Measurements from ENCODE around the gene CDH23. TPM values are rescaled to one million over a fixed set of nuclear protein-coding genes. Genes with fewer than 3 reads are reported as not detected.

The CDH23 gene
- total and polyA plus RNA-seq, 2 of the 8 experiments (the other 6 are each of a cell fraction or from before 2014, with no cell fraction given): 1.9 to 4.9 TPM

DNA sequence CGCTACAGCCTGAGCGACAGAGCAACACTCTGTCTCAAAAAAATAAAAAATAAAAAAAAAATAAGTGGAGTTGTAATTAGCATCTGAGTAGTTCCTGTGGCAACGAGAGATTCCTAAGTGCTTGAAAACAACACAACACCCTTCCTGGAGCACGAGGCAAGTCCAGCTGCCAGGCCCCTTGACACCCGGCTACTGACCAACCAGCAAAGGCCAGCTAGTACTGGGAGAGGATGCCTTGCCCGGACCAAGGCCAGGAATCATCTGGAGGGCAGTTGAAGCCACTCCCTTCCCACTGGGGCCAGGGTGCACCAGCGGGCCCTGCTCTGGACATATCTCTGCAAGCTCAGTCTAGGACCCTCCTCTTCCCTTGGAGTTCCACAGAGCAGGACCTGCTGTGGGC lies 322.3 kb downstream of the CDH23 start:
- no peak overlapping the region for H2AFZ ChIP-seq (ENCODE audit: low read length)
- no peak overlapping the region for H3K23ac ChIP-seq (ENCODE audit: insufficient read length)
- no peak overlapping the region for H3K4me3 ChIP-seq (ENCODE audit: extremely low read depth in 1 of 4, insufficient read depth in 2 of 4, low read depth in 3 of 4, low read length in 4 of 4)
- H4K8ac ChIP-seq (ENCODE audit: extremely low read depth, insufficient read depth, low read length): no peak overlapping the region
- H2BK12ac ChIP-seq (ENCODE audit: low read depth, low read length): 0 out of 2 replicates have a peak overlapping the region, but pooled peaks have one; percentile 50
- no peak overlapping the region for H2BK120ac ChIP-seq (replicated peaks; ENCODE audit: low read depth, low read length)
- H3K27me3 ChIP-seq (replicated peaks in 1 of 4; ENCODE audit: control insufficient read depth in 3 of 4, extremely low read depth in 1 of 4, insufficient read depth in 3 of 4, low read length in 3 of 4): peaks cover 0 to 6% (median 0%) of the 10 kb centered on the region in 4 experiments; a peak in 2 of 7 replicates
- H3K4me1 ChIP-seq (replicated peaks in 1 of 4; ENCODE audit: control insufficient read depth in 3 of 4, insufficient read depth in 4 of 4, low read length in 3 of 4): peaks cover 0 to 14% (median 5%) of the 10 kb centered on the region in 4 experiments; a peak in 6 of 7 replicates
- no peak overlapping the region for H3K56ac ChIP-seq (replicated peaks; ENCODE audit: insufficient read length, low read depth, low read length)
- H2BK5ac ChIP-seq (ENCODE audit: low read depth, low read length): 0 out of 2 replicates have a peak overlapping the region, but pooled peaks have one; percentile 44
- no peak overlapping the region for H3K27ac ChIP-seq (ENCODE audit: low read depth, low read length)
- H3K36me3 ChIP-seq (ENCODE audit: control insufficient read depth in 2 of 4, insufficient read depth in 4 of 4, low read length in 3 of 4): no peaks in the 10 kb centered on the region
- no peaks in the 10 kb centered on the region for H3K79me1 ChIP-seq (ENCODE audit: low read depth, low read length)
- 88% methylated on average over 6 of the region's 7 CpGs; no CpG with 5 or more reads in 1 of the 2 experiments for WGBS, 2 experiments (ENCODE audit: extremely low coverage in 1 of 2, insufficient coverage in 1 of 2, insufficient read length in 1 of 2, insufficient replicate concordance in 2 of 2, low coverage in 1 of 2, low lambda C conversion rate in 2 of 2, missing lambda C conversion rate in 1 of 2)
- no peak overlapping the region for H3K4ac ChIP-seq (replicated peaks; ENCODE audit: insufficient read length, low read depth, low read length)
- H3K14ac ChIP-seq (ENCODE audit: insufficient read length): no peak overlapping the region
- H3K23me2 ChIP-seq (ENCODE audit: low read depth, low read length): peaks cover 2% of the 10 kb centered on the region; the same call in 1 of the 2 replicates
- no peak overlapping the region for H3K9ac ChIP-seq (replicated peaks in 1 of 4; ENCODE audit: extremely low read depth in 1 of 4, low read depth in 3 of 4, low read length in 3 of 4)
- H3K9me3 ChIP-seq (ENCODE audit: insufficient read depth in 2 of 2, low read depth in 1 of 2, low read length in 1 of 2): no peaks in the 10 kb centered on the region
- POLR2A ChIA-PET (ENCODE audit: partially characterized antibody): interaction anchor here (0.7 to 1.6 kb wide), 4 partner anchors 12 to 94 kb away, joined by 3 to 6 read pairs (median 4); no protein-coding TSS in a partner anchor
- peak overlapping the region; percentile 27 for H4K5ac ChIP-seq (ENCODE audit: insufficient read length, low read depth, low read length)
- CTCF ChIA-PET (ENCODE audit: partially characterized antibody): interaction anchor here (0.6 to 7.2 kb wide), 16 partner anchors 12 to 498 kb away, joined by 3 to 65 read pairs (median 4); no protein-coding TSS in a partner anchor
- H2BK15ac ChIP-seq (ENCODE audit: low read length): peak overlapping the region; percentile 72; the same call in 1 of the 2 replicates
- peak overlapping the region; percentile 32; the same call in 1 of the 2 replicates for H2BK20ac ChIP-seq (ENCODE audit: low read length)
- peak overlapping the region; percentile 17 to 27; a peak in 1 of 4 replicates for H3K4me2 ChIP-seq (ENCODE audit: insufficient read depth in 1 of 2, low read depth in 2 of 2, low read length in 2 of 2)
- TF ChIP-seq ZNF274 (IDR thresholded peaks at IDR 0.05; ENCODE audit: borderline replicate concordance, extremely low read depth, low read length): no peak
- no peak for TF ChIP-seq MAFK (IDR thresholded peaks at IDR 0.05; ENCODE audit: low read depth, low read length)
- no peak for TF ChIP-seq SP2 (IDR thresholded peaks at IDR 0.05; ENCODE audit: low read length)
- no peak for TF ChIP-seq BRCA1 (IDR thresholded peaks at IDR 0.05; ENCODE audit: low read depth, low read length)
- no peak for TF ChIP-seq SIN3A (conservative IDR thresholded peaks at IDR 0.05 in 1 of 2, IDR thresholded peaks at IDR 0.05 in 1 of 2; ENCODE audit: low read depth in 1 of 2, low read length in 2 of 2)
- TF ChIP-seq SP4 (IDR thresholded peaks at IDR 0.05; ENCODE audit: low read length): no peak
- no peak for TF ChIP-seq EGR1 (IDR thresholded peaks at IDR 0.05; ENCODE audit: borderline replicate concordance, low read depth, low read length)
- no peak for TF ChIP-seq BACH1 (IDR thresholded peaks at IDR 0.05; ENCODE audit: low read length)
- no peak for TF ChIP-seq KDM5A (IDR thresholded peaks at IDR 0.05; ENCODE audit: low read length)
- 0 out of 2 replicates have a peak overlapping the region, but pooled peaks have one; percentile 53 for H2AK5ac ChIP-seq (ENCODE audit: low read depth, low read length)
- H4K91ac ChIP-seq (replicated peaks; ENCODE audit: insufficient read length, low read length): peak overlapping the region; percentile 34
- no peaks in the 10 kb centered on the region for H4K20me1 ChIP-seq (replicated peaks in 1 of 2; ENCODE audit: control insufficient read depth in 1 of 2, insufficient read depth in 2 of 2, low read length in 2 of 2)
- H3K18ac ChIP-seq (ENCODE audit: extremely low read depth, low read length): peak overlapping the region; percentile 83
- FAIRE-seq: no peak
- DNase-seq (ENCODE audit: low read depth in 1 of 2, low spot score in 2 of 2): no peak
- H3K79me2 ChIP-seq (ENCODE audit: control insufficient read depth in 1 of 2, insufficient read depth in 2 of 2, low read length in 2 of 2): no peaks in the 10 kb centered on the region
